ENCODE measurements around the gene IL9.

Gene IL9

DNA sequence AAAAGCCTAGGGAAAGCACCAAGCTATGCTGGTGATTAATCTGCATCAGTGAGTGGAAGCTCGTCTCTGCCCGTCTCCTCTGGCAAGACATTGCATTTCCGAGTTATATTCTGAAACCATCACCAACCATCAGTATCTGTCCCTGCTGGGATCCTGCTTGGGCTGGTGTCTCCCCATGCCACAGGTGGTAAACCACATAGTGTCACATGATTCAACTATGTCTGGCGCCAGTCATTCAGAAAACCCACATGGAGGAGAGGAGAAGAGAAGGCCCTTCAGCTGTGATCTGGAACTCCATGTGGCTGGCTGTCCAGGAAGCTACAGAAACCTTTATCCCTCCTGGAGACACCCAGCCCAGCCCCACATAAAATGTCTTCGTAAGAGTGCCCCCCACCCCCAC is 4.8 kb downstream of the IL9 start:
- no peak for DNase-seq

DNA sequence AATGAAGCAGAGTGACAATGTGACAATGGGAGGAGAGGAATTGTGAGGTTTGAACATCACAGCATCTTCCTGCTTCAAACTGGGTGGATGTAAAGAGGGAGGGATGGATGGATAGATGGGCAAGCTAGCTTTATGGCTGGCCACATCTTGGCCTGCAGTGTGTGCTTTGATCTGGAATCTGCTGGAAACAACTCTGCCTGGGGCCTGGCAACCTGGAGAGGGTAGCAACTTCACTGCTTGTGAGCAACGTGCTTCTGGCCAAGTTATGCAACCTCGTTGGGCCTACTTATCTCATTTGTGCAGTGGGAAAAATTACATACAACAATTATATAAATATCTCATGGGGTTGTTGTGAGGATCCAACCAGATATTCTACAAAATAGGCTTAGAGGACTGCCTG is 5.3 kb downstream of the IL9 start:
- no peak for DNase-seq

DNA sequence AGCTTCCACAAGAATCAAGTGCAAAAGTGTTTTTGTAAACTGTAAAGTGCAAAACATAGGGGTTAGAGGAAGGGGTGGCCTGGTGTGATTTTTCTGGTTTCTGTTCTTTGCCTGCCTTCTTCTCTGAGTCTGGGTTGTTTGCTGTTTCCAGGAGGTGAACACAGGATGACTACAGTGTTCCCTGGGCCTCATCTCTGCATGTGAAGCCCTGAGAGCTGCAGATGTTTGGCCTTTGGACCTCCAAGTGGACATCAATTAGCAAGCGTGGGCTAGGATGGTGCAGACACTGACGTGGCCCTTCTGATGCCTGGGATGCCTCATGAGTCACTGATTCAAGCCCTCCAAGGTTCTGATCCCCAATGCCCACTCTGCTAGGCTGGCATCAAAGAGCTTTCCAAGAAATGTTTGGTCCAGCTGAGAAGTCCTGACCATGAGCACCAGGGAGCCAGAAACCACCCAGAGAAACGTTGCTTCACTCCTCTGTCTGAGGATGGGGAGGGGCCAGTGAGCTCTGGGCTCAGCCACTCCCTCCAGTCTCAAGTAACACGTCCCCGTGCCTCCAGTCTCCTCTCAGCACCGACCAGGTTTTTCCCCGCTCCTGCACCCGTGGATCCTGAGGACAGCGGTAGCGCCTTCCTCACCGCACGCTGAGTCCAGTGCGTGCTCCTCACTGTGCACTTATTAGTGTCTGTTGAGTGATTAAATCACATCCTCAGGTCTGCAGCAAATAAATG is 7.6 kb downstream of the IL9 start:
- DNase-seq: no peak

DNA sequence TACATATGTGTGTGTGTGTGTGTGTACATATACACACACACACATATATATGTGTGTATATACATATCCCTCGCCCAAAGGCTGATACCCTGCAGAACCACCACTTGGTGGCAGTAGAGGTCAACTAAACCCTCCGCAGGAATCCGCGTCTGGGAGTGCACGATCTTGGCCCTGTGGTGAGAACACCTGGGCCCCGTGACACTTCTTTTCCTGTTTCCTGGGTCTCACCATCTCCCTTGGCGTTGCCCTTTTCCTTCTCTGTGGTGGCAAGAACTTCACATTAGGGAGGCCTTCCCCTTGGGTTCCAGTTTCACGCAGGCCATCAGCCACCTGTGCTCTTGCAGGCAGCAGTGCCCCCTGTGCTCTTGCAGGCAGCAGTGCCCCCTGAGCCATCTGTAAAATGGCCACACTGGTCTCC is 8.2 kb downstream of the IL9 start:
- peak; percentile 55 for DNase-seq

DNA sequence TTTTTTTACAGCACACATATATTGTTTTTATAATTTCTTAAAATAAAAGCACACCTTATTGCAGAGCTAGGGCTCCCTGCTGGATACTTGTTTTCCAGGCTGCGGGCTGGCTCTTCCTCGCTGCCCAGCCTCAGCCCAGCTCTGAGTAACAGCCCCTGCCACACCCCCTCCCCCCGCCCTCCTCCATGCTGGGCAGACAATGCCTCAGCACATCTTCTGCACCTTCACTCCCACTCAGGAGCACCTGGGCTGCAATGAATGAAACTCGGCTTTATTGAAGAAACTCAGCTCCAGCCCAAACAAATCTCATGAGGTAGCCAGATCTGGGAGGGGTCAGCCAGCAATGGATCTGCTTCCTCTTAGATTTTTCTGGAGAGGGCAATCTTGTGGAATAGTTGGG is 9.5 kb downstream of the IL9 start:
- no peak for DNase-seq

DNA sequence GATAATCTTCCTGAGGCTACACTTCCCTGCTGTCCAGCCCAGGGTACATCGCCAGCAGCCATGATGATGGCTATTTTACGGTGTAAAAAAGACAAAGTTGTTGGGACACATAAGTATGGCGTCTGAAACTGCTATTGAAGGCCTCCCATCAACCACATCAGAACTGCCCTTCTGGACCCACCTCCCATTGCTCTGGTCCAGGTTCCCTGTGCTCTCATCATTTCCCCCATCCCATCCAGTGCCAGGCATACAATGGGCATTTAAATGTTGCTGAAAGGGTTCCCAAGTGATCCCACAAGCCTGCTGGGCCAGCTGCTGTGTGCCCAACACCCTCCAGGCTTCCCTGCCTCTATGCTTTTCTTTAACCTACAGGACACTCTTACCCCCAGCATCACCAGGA is 10.6 kb downstream of the IL9 start:
- DNase-seq: no peak

DNA sequence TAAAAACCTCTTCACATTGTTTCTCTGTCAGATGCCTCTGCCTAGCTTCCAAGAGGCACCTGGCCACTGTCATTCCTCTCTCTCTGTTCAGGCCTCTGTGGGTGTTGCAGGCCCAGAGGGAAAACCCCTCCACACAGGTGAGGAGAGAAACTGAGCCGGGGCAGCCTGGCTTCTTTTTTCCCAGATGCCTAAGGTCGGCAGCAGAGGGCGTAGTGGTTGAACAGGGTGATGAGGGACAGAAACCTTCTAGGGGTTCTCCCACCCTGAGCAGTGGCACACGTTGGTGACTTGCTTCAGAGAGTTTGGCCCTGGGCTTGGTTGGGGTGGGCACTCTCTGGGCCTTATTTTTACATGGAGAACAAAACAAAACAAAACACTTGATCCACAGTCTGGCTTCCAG is 12.2 kb downstream of the IL9 start:
- DNase-seq: no peak

DNA sequence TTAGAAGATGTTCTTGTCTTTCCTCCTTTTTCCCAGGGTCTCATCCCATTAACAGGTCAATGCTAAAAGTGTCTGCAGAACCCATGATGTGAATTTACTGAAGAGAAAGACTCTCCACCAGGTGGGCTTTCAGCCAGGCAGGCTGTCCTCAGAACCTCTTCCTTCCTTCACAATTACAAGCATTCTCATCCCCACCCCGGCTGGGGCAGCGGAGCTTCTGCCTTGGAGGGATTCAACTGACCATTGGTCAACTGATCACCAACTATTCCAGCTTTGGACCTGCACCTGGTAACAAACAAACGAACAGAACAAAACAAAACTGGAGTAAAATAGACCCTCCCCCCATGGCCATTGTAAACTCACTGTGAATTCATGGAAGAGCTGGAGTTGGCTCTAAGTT is 12.6 kb downstream of the IL9 start:
- DNase-seq: no peak

DNA sequence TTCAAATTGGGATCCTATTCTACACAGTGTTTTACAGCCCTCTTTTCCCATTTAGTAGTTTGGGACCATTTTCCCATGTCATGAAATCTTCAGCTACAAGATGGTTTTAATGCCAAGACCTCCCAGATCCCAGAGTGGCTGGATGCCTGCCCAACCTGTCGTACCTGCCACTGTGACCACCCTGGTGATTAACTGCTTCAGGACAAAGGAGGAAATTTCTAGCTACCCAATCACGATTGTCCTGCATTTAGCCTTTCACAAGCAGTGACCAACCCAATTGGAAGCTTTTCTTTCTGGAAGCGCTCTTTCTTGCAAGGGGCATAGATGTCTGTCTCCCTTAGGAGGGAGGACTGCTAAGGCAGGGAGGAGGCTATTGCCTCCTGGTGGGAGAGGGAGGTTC is 13.8 kb downstream of the IL9 start:
- DNase-seq: no peak

DNA sequence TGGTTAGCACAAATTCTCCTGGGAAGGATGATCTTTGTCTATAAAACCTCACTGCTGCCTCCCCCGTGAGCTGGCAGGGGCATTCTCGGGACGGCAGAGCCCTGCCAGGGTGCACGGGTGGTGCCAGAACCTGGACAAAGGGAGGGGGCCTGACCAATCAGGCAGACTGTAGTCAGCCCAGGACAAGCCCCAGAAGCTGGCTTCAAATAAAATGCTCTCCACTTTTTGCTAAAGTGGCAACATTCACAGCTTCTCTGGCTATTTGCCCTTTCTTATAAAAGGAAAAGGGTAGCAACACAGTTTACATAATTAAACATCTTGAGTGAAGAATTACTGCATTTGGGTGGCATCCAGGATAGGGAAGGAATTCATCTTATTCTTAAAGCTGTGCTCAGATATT is 14.4 kb downstream of the IL9 start:
- no peak for DNase-seq

DNA sequence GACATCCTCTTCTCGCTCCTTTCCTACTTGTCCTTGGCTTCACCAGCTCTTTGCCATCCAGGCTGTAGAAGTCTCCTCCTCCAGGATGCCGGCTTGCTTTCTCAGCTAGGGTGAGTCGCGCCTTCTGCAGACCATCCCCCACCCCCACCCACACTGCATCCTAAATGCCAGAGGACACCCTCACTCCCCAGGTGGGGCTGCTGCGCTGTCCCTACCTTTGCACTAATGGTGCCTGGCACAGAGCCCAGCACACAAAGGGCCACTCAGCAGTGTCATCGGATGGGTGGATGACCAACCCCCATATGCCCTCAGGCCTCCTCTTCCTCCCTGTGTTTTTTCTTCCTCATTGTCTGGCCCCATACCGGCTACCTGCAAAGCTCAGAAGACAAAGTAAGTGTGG is 14.8 kb downstream of the IL9 start:
- DNase-seq: no peak

DNA sequence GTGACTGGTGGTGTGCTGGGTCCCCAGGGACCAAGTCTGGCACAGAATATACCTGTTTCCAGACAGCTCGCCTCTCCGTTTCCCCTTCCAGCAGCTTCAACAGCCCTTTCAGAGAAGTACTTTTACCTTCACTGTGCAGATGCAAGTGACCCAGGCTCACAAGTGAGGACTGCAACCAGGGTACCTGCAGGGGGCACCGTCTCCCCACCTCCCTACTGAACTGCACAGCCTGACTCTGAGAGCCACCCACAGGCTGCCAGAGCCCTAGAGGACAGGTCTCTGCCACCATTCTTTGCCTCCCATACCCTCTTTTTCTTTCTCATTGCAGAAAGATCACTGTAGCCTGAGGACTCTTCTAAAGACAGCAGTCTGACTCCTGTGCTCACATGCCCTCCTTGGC is 15.4 kb downstream of the IL9 start:
- peak; percentile 69 for DNase-seq

DNA sequence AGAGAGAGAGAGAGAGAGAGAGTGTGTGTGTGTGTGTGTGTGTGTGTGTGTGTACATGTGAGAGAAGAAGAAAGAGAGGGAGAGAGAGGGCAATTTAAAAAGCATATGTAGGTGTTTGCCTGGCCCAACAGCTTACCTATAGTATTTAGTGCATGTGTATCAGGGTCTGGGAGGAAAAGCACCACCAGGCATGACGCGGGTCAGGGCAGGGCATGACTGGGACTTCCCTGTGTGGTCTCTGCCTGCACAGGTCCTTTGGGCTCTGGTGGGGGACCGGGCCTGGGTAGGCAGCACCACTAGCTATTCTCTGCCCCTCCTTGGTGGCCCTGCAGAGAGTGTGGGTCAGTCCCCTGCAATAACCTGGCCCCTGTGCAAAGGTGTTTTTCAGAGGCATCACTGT is 16.1 kb downstream of the IL9 start:
- DNase-seq: no peak

DNA sequence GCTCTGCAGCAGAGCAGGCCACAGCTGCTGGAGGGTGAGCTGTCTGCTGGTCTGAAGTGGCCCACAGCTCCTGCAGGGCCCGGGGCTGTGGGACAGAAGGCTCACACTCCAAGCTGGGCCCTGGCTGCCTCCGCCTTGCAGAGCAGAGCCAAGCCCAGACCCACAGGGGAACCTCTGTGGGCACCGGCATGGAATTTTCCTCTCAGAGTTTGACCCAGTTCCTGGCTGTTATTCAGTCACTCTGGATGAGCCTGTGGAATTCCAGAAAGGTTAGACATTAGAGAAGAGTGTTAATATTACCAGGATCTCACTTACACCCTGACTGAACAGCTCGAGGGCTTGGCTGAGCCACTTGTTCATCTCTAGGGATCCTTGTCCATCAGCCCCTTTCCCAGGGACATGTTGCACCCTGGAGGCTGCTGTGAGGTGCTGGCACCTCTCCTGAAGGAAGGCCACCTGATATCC is 17.5 kb downstream of the IL9 start:
- no peak for DNase-seq

DNA sequence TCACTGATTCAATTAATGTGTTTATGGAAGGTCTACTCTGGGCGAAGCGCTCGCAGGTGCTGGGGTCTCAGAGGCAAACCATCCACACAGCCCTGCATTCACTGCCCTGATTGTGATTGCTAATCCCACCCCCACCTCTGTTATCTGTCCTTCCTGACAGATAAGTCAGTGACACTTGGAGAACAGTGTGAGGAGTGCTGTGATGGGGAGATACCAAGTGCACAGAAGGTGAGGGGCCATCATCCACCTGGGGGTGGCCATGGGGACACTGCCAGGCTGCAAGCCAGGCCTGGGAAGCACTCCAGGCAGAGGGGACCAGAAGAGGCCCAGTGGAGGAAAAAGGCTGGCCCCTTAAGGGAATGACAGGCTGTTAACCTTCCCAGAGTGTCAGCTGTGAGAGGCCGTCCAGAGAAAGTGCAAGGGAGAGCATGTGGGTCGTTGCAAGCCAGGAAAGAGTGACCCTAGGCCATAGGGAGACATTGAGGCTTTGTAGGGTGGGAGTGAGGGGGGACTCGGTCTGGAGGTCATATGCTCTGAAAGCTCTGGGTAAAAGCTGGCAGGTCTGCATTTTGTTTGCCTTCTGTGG is 18.0 kb downstream of the IL9 start:
- DNase-seq: no peak

DNA sequence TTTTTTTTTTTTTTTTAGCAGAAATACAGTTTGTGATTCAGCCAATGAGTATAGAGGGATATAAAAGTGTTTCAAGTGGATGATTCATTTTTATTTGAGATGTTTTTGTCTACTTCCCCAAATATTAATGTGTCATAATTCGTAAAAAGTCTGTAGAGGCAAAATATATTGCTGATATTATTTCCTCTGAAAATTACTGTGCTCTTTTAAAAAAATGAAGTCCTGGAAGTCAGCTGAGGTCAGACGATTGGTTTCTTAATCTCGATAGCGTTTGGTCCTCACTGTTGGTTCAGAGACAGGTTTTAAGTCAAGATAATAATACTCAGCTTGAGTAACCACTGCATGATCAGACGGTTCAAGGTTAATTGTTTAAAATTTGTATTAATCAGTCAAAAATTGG is 19.5 kb downstream of the IL9 start:
- DNase-seq: no peak

DNA sequence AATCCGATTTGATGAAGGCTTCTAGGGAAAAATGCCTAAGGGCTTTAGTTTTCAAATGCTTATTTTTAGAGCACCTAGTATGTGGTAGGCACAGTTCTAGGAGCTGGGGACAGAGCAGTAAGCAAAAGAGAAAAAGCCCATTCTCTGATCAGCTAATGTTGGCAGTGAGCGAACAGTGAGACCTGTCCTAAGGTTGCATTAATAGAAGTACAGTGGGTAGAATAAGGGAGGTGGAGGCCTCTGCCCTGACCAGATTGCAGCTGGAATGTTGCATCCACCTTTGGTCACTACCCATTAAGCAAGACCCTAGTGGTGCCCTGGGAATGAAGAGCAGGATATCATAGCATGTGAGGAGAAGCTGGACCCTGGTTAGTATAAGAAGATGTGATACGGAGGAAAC is 20.1 kb downstream of the IL9 start:
- no peak for DNase-seq

DNA sequence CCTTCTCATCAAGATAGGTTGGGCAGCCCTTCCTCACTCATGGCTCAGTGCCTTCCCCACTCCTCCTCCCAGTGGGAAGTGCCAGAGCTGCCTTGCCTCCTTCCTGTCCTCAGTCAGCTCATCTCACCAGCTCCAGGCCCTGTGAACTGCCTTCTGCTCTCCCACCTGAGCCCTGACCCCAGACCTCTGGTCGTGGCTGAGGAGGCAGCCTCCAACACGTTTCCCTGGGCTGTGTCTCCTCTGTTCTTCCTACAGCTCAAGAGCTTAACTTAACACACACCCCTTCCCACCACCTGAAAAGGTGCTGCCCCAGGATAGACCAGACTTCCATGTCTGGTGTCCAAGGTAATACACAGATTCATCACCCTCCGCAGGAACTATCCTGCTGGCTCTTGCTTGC is 21.2 kb downstream of the IL9 start:
- DNase-seq: no peak

DNA sequence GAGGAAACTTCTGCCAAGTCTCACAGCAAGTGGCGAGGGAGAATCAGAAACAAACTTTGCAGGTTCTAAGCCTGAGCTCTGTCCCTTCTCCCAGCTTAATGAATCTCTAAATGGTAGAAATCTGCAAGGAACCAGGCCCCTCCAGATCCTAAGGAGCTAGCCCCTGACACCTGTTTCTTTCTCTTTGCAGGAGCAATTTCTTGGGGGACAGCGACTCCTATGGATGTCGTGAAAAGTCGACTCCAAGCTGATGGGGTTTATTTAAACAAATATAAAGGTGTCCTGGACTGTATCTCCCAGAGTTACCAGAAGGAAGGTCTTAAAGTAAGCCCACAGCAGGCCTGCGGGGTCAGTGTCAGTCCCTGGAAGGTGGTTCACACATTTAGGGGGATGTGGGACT is 21.8 kb downstream of the IL9 start:
- no peak for DNase-seq

DNA sequence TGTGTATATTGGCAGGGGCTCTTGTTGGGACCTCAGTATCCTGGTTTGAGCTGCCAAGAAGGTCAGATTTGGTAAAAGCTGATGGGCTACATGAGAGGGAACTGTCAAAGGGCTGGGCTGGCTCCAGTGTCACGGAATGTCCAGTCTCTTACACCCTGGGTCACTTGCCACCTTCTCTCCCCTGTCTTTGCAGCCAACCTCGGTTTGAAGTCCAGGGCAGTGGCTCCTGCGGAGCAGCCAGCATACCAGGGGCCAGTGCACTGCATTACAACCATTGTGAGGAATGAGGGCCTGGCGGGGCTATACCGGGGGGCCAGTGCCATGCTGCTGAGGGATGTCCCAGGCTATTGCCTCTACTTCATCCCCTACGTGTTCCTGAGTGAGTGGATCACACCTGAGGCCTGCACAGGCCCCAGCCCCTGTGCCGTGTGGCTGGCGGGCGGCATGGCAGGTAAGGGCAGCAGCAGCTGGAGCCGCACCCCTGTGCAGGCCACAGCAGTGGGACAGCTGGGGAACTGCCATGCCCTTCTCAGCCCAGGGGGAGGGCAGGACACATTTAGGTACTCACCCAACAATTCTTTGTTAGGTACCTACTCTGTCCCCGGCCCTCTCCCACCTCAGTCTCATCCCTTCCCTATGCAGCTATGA is 24.2 kb downstream of the IL9 start:
- DNase-seq: no peak

DNA sequence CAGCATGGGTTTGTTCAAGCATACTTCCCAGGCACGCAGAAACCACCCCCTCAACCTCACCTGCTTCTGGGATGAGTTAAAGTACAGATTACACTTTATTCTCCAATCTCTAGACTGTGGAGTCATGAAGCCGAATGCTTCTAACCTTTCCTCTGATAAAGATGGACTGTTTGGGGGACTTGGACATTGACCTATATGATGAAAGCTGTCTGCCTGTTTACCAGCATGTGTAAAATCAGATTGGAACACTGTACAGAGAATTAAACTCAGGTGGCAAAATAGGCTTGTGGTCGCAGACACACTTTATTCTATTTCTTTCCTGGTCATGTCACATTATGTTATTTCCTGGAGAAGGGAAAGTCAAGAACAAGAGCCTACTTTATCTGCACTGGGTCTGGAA is 25.7 kb downstream of the IL9 start:
- no peak for DNase-seq

DNA sequence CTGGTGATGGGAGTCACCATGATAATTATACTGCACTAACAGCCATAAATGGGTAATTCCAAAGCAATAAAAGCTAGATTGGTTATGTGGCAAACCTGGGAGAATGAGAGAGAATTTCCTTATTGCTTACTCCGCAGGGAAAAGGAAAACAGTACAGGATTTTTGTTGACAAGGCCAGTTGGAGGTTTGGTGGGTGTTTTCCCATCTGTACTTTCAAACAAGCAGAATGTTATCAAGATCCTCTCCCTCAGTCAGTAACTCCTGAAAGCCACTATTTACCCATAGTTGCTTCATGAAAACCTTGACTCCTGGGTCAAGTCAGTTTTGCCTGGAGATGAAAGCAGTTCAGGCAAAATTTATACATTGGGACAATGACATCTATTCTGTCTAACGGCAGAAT is 26.4 kb downstream of the IL9 start:
- DNase-seq: no peak

DNA sequence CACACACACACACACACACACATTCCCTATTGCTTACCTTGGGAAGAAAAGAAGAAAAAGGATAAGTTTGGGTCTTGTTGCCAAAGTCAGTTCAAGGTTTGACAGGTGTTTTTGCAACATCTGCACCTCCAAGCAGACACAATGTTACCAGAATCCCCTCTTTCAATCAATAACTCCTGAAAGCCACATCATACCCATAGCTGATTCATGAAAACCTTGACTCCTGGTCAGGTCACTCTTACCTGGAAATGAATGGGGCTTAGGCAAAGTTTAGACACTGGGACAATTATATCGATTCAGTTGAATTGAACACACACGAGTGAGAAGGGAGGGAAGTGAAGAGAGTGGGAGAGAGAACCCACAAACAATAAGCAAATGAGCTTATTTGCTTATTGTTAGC is 27.0 kb downstream of the IL9 start:
- no peak for DNase-seq

DNA sequence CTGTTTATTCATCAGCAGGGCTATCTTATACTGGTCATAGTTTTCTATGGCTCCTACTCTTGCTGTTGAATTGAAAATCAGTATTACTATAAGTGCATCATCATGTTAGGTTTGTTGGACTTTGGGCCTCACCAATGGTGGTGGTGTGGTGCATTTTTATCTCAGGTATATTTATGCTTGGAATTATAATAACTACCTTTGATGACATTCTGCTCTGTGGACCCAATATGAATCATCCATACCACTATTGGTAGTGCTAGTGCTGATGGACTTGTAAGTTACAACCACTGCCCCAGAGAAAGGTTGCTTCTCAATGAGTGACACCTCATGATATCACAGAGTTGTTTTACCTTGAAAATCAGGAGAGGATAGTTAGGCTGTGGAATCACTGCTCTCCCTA is 28.0 kb downstream of the IL9 start:
- DNase-seq: no peak

DNA sequence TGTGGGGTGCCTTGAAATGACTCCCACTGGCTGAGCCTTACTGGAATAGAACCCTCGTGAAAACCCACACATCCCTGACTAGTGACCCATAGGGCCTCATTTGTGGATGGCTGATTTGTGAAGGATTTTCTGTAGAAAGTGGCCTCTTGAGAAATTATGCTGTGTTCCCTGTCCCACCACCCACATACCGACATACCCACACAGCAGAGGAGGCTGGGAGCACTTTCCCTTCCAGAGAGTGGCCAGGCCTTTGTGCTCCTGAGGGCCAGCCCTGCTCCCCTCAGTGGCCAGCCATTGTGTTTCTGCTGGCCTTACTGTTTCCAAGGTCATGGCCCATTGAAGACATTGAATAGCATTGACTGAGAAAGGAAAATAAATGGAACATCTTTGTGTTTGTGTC is 29.6 kb downstream of the IL9 start:
- no peak for DNase-seq
